Body of pancreas (tissue), 4 donors: ENCODE measurements around the gene TCFL5.

Experiments used
- CTCF ChIP-seq, 7 experiments: fragments of 450-650 bp in 4 of 7; fragments of 200-600 bp in 3 of 7; sonication (generic) in 3 of 7; IDR thresholded peaks; one replicate each; pipeline ENCODE4 v1.5.1; 2016 to 2019; ENCODE audit warnings: antibody characterized with exemption in 7 of 7
- POLR2A ChIP-seq, 3 donors: fragments of 450-650 bp; IDR thresholded peaks; one replicate each; pipeline ENCODE4 v1.6.1; 2016; ENCODE audit warnings: antibody characterized with exemption in 3 of 3, mild to moderate bottlenecking in 2 of 3

GRCh38 chr20:62885046-62885895, 23.6 kb upstream of the TCFL5 start:
- no peak for TF ChIP-seq POLR2A (IDR thresholded peaks at IDR 0.05)
- no peak for TF ChIP-seq CTCF (IDR thresholded peaks at IDR 0.05)
